Anterior cingulate cortex (tissue), 58 donors: ENCODE measurements around the gene MKNK1.

Experiments
- DNase-seq, 58 donors: peaks; one replicate each; lab custom pipeline; 2025; lab: John Stamatoyannopoulos, UW

The MKNK1 gene

DNA sequence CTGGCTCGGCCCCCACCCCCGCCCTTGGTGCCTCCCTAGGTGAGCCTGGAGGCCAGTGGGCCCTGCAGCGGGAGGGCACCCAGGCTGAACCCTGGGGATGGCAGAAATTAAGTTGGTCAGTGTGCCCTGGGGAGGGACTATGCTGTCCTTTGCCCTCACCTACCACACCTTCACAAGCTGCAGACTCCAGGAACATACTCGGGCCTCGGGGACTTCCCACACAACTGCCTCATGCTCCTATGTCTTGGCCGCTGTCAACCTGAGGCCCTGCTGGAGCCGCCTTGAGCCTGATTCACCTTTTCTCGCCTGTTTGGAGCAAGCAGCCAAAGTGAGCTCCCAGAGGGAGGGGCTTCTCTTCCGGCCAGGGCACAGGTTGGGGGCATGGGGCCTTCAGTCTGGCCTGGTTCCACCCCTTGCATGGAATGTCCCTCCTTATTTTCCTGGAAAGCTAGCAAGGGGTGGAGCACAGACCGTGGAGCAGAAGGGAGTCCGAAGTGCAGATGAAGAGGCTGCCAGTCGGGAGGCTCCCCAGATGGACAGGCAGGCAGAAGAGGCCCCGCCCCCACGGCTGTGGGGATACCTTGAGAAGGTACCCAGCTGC is 77.3 kb downstream of the MKNK1 start:
- DNase-seq: no peak

DNA sequence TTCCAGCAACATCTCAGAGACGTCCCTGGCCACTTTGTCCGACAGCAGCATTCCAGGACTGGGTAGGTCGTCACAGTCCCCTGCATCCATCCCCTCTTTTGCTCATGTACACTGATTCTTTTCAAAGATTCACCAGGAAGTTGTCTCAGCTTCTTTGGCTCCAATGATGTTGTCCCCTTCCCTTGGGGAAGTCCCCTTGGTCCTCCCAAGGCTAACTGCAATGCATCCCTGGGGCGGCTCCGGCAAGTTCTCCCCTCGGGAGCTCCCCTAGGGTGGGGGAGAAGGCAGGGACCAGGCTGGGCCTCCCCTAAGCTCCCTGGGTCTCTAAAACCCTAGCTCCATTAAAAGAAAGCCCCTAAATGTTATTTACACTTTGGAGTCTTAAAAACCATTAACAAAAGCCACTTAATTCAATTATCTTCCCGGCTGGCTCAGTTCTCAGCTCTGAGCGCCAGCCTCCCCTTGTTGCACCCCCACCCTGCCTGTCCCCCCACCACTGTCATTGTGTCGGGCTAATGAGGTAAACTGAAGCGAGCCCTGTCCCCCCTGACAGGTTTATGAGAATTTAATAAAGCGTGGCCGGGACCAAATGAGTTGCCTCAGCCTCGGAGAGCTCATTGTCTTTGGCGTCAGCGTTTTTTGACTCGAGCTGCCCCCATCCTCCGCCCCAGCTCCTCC is 77.9 kb downstream of the MKNK1 start:
- DNase-seq: no peak

DNA sequence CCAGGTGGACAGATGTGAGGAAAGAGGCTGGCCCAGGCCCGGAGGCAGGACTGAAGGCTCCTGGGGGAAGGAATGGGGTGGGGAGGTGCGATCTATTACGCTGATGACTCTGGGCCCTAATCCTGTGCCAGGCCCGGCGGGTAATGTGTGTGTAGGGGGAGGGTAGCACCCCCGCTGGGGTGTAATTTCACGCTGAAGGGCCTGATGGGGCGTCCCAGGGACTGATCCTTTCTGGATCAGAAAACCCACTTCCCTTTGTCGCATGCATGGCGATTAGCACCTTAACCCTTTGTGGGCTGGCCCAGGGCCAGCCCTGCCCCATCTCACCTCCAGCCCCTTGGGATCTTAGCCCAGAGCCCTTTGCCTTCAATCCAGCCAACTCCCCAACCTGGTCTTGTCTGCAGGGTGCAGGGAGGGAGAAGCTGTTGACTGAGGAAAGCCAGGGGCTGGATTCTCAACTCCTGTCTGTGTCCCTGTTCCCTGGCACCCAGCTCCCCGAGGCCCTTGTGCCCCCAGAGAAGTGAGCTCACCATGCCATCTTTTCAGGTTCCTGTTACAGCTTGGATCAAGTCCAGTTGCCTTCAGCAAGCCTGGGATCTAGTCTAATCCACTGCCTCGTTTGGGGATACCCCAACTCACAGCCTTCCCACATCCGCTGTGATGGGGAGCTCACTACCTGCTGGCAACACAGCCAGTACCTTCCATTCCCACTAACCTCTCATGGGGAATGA is 78.7 kb downstream of the MKNK1 start:
- no peak for DNase-seq

- no peak for DNase-seq
Observed at GRCh38 chr1:46524843-46525242, 79.2 kb downstream of the MKNK1 start.

DNA sequence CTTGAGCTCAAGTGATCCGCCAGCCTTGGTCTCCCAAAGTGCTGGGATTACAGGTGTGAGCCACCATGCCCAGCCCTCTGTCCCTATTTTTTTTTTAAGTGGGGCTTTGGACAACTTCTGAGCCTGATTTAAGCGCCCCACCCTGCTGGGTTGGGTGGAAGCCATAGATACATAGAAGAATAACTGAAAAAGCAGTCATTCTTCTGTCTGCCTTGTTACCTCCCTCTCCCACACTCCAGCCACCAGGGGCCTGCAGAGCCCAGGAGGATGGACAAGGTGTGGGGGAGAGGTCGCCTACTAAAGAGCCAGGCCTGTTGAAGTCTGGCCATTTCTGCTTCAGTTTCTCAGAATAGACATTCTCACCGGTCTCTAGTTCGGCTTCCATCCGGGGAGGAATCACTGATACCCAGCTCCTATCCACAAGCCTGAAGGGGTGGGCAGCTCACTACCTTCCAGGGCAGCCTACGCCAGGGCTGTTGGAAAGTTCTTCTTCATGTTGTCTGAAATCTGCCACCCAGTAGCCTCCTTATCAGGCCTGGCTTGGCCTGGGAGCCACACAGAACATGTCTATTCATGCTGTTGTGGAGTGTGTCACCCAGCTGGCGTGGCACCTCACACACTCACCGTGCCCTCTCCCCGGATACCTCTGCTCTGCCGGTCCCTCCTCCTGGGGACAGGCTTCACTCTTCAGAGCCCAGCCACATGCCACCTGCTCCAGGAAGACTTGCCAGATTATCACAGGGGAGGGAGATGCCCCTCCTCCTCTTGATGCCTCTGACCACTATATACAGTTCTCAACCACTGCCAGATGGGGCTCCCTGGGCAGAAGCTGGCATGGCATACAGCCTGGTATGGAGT is 80.3 kb downstream of the MKNK1 start:
- DNase-seq: no peak

DNA sequence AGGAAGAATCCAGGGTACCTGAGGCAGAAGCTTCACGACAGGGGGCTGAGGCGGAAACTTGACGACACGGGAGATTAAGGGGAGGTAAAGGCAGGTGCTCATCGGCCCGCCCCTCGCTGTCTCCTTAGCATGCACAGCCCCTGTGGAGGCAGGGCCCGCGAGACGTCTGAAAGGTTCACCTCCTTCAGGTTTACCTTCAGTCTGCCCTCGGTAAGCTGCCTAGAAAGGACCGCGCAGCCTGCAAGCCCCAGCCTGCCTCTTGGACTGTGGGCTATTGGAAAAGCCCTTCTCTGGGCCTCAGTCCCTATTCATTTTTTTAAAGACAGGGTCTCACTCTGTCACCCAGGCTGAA is 81.1 kb downstream of the MKNK1 start:
- no peak for DNase-seq

GRCh38 chr1:46522184-46522968 is 81.7 kb downstream of the MKNK1 start:
- peak in 12 of 58 donors; percentile 7 to 78 (median 20) for DNase-seq

DNA sequence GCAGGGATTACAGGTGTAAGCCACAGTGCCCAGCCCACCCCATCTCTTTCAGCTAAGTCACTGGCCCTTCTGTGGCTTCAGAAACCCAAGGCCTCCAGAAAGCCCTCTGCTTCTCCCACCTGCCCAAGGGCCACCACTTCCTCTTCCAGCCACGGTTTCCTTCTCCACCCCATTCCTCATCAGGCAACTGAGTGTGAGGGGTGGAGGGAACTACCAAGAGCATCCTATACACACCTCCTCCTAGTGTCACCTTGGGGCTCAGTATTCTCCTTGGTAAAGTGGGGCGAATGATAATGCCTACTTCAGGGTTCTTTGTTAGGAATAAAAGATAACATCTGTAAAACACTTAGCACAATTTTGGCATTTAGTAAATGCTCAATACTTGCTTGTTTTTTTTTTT is 82.7 kb downstream of the MKNK1 start:
- no peak for DNase-seq

DNA sequence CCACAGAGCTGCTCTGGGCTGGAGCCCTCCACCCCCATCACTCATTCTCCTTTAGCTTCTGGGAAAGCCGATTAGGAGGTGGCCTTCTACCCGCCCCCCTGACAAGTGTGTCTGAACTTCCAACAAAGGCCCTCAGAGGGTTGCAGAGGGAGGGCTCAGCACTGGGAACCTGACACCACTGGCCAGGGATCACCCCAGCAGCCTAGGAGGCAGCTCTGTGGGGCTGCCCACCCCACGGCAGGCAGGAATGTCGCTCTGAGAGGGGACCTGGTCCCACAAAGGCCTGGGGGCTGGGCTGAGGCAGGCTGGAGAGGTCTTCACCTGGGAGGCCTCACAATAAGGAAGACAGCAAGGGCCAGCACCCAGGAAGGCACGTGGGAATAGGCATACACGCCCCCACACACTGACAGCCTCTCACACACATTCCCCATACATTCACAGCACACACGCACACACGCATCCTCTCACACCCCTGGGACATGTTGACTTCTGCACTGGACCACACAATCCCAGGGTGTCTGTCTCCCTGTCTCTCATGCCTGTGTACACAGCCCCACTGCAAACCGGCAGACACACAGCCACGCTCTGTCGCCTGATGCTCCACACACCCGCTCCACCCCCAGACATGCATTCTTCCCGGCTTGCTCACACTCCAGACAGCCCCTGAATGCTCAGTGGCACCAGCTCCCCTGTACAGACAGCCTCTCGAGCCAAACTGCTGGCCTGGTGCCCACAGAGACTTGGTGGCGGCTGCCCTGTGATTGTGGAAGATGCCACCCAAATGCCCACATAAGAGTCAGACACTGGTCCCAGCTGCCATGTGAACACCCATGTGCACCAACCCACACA is 83.8 kb downstream of the MKNK1 start:
- peak in 1 of 58 donors; percentile 5 for DNase-seq

DNA sequence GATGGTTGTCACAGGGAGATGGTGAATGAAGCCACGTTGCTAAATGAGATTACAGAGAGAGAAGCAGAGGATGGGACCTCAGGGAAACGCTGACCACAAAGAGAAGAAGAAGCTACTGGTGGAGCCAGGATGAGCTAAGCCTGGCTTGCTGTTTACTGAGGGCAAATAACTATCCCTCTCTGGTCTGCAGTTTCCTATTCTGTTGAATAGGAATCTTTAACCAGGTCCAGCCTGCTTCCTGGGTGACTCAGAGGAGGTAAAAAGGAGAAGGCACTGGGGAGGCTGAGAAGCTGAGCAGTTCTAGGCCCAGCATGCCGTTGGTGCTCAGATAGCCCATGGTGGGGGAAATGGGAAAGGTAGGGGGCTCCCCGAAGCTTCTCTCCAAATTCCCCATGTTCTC is 84.9 kb downstream of the MKNK1 start:
- no peak for DNase-seq

DNA sequence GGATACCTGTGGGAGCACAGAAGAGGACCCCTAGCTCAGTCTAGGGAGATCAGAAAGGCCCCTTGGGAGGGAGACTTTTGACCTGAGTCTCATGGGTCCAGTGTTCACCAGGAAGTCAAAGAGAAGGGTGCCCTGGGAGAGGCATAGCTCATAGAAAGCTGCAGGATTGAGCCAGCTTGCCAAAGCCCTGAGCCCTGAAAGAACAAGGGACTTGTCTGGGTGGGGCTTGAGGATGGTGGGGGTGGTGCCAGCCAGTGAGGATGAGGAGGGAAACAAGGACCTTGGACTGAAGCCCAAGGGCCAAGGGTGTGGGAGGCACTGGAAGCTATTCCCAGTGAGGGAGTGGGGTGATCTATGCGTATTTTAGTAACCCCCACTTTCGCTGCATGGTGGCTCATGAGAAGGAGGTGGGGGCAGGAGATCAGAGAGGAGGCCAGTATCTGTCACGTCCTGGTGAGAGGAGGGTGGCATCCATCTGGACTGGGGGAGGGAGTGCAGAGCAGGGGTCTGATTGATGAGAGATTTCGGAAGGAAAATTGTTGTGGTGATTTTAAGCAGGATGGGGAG is 86.1 kb downstream of the MKNK1 start:
- no peak for DNase-seq

DNA sequence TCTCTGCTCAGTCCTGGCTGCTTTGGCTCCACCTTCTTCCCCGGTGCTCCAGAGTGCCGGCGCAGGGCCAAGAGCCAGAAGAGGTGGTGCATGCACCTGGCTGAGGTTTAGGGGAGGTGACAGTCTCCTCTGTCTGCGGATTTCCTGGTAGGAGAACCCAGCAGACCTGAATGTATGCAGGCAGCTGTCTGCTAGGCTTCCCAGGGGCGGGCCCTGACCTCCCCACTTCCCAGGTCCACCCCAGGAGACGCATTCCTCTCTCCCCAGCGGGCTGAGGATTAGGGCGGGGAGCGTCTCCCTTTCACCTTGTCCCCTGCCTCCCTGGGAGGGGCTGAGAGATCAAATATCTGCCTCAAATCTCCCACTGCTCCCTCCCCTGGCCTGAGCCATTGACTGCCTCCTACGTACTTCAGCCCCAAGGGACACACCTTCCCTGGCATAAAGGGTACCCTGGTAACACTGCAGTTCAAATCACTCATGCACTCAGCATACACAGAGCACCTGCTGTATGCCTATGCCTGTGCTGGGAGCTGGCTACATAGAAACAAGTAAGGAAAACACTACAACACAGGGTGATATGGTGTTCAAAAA is 87.0 kb downstream of the MKNK1 start:
- no peak for DNase-seq

GRCh38 chr1:46516200-46516950 is 87.7 kb downstream of the MKNK1 start:
- no peak for DNase-seq

GRCh38 chr1:46515576-46515975 is 88.5 kb downstream of the MKNK1 start:
- DNase-seq: no peak

DNA sequence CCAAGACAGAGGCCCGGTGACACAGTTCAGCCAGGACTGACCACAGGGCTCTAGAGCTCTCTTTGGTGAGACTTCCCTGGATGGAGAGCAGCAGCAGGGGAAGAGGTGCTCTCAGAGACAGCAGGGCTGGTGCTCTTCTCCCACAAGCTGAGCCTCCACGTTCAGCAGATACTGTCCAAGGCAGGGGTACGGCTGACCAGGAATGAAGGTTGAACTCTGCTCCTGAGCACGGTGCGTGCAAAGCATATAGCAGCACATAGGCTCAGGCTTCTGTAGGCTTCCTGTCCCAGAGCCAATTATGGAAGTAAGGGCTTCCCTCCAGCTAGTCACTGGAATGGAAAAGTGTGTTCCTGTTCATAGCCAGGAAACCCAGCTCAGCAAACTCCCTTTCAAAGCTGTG is 90.5 kb downstream of the MKNK1 start:
- no peak for DNase-seq

DNA sequence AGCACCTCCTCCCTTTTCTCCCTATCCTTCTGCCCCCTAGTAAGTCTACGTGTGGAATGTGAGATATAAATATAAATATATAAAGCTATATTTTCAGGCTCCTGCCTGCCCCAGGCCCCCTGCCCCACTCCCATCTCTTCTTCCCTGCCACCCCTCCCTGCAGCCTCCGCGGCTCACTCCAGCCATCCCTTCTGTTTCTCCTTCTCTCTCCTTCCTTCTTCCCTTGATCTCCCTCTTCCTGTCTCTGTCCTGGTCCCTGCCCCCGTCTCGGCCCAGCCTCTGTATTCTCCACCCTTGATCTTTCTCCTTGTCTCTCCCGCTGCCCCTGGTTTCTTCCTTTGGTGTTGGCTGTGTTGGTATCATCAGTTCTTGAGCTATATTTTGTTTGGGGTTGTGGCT is 91.3 kb downstream of the MKNK1 start:
- no peak for DNase-seq

GRCh38 chr1:46512135-46512791 is 91.8 kb downstream of the MKNK1 start:
- DNase-seq: no peak
